Astrocyte (in vitro differentiated cells and primary cell): ENCODE results near the gene PET100. TPM values are rescaled to one million over a fixed set of nuclear protein-coding genes. Genes with fewer than 3 reads are reported as not detected.

Experiments used
- DNase-seq: peaks from one replicate; pipeline ENCODE4 v3.0.0-alpha.2; 2010; ENCODE audit warnings: low read depth
- FAIRE-seq: peaks from 2 replicates; lab custom pipeline; 2011; peaks lifted over from hg19 to GRCh38; lab: Jason Lieb, UNC
- H2AFZ ChIP-seq: 2 replicates; pipeline ENCODE4 v1.6.0; 2012; ENCODE audit warnings: low read depth, low read length, inconsistent platforms
- H3K27ac ChIP-seq: 2 replicates; pipeline ENCODE4 v1.5.1; 2011; ENCODE audit warnings: low read depth, low read length, inconsistent platforms
- H3K27me3 ChIP-seq: 2 replicates; pipeline ENCODE4 v1.6.0; 2011; ENCODE audit warnings: low read length, inconsistent platforms; ENCODE audit not compliant: insufficient read depth
- H3K36me3 ChIP-seq: 2 replicates; pipeline ENCODE4 v1.5.1; 2011; ENCODE audit warnings: low read length, inconsistent platforms; ENCODE audit not compliant: insufficient read depth
- H3K4me1 ChIP-seq: 2 replicates; pipeline ENCODE4 v1.5.1; 2011; ENCODE audit warnings: low read length, inconsistent platforms; ENCODE audit not compliant: insufficient read depth
- H3K4me2 ChIP-seq: 2 replicates; pipeline ENCODE4 v1.6.0; 2012; ENCODE audit warnings: low read length, inconsistent platforms
- H3K4me3 ChIP-seq: 2 replicates; pipeline ENCODE4 v1.5.1; 2011; ENCODE audit warnings: low read depth, mild to moderate bottlenecking, low read length, inconsistent platforms; ENCODE audit not compliant: insufficient read depth
- H3K79me2 ChIP-seq: 2 replicates; pipeline ENCODE4 v1.6.0; 2012; ENCODE audit warnings: mild to moderate bottlenecking, low read length, inconsistent platforms; ENCODE audit not compliant: insufficient read depth
- H3K9ac ChIP-seq: 2 replicates; pipeline ENCODE4 v1.6.0; 2012; ENCODE audit warnings: mild to moderate bottlenecking, low read length, inconsistent platforms
- H3K9me3 ChIP-seq: 2 replicates; pipeline ENCODE4 v1.5.1; 2012; ENCODE audit warnings: low read depth, mild to moderate bottlenecking, low read length, inconsistent platforms; ENCODE audit not compliant: insufficient read depth
- H4K20me1 ChIP-seq: 2 replicates; pipeline ENCODE4 v1.6.0; 2012; ENCODE audit warnings: low read length, inconsistent platforms; ENCODE audit not compliant: insufficient read depth
- H3K27ac Mint-ChIP-seq: one replicate; pipeline ENCODE4 v1.8.0; 2021; ENCODE audit warnings: mild to moderate bottlenecking, mixed read lengths; ENCODE audit not compliant: unreplicated experiment
- H3K27me3 Mint-ChIP-seq: one replicate; pipeline ENCODE4 v1.8.0; 2021; ENCODE audit warnings: low read depth, mixed read lengths; ENCODE audit not compliant: unreplicated experiment
- H3K36me3 Mint-ChIP-seq: one replicate; pipeline ENCODE4 v1.8.0; 2021; ENCODE audit warnings: low read depth, mixed read lengths; ENCODE audit not compliant: unreplicated experiment
- H3K4me1 Mint-ChIP-seq: one replicate; pipeline ENCODE4 v1.8.0; 2021; ENCODE audit warnings: low read depth, mixed read lengths; ENCODE audit not compliant: unreplicated experiment
- H3K4me3 Mint-ChIP-seq: one replicate; pipeline ENCODE4 v1.8.0; 2021; ENCODE audit warnings: mild to moderate bottlenecking, moderate library complexity, mixed read lengths; ENCODE audit not compliant: unreplicated experiment
- H3K9me3 Mint-ChIP-seq: one replicate; pipeline ENCODE4 v1.8.0; 2021; ENCODE audit warnings: mild to moderate bottlenecking, mixed read lengths; ENCODE audit not compliant: unreplicated experiment
- EZH2 ChIP-seq: IDR thresholded peaks from 2 replicates; pipeline ENCODE4 v1.6.1; 2012; ENCODE audit warnings: mild to moderate bottlenecking, low read length, inconsistent platforms; ENCODE audit not compliant: insufficient read depth
- total RNA-seq: library from RNA; stranded (reverse); gene quantifications from 2 replicates; pipeline ENCODE4 v1.2.1, GENCODE V29; 2021
- TF ChIP-seq, protein P1 (sequence below): IDR thresholded peaks from 2 replicates; pipeline ENCODE4 v1.5.1; 2011; ENCODE audit warnings: low read depth, mild to moderate bottlenecking, inconsistent platforms, low read length, moderate library complexity; ENCODE audit not compliant: insufficient read depth

The PET100 gene
- total RNA-seq, 1 donor from 2014 or later = 95.8 TPM

DNA sequence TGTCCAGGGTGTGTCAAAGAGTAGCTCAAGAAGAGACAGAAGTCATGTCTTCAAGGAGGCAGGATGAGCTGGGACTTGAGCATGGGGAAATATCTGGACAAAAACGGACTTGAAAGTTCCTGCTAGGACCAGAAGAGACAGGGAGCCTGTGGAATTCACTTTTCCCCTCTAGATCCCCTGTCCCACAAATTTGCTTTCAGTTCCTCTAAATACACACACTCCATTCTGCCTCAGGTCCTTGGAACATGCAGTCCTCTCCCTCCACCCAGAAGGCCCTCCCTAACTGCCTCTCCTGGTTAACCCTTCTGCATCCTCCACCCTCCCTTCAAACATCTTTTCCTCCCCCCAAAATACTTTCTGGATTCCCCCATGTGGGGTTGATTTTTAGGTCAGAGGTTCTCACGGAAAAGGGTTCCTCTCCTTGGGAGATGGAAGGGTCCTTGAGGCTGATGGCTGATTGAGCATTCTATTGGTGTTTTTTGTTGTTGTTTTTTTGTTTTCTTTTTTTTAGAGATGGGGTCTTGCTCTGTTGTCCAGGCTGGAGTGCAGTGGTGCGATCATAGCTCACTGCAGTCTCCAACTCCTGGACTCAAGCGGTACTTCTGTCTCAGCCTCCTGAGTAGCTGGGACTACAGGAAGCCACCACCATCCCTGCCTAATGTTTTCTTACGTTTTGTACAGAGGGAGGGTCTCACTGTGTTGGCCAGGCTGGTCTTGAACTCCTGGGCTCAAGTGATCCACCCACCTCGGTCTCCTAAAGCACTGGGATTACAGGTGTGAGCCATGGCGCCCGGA, 32.3 kb downstream of the PET100 start:
- H3K27ac Mint-ChIP-seq = no peak overlapping the region
- Histone ChIP-seq H3K4me3 (no peak overlapping the region), H2AFZ (no peak overlapping the region), H3K79me2 (no peaks in the 10 kb centered on the region), H4K20me1 (no peaks in the 10 kb centered on the region), H3K4me2 (no peak overlapping the region), H3K9ac (no peak overlapping the region), H3K27me3 (peaks cover 2% of the 10 kb centered on the region), H3K36me3 (no peaks in the 10 kb centered on the region), H3K4me1 (no peaks in the 10 kb centered on the region), H3K9me3 (no peaks in the 10 kb centered on the region), H3K27ac (no peak overlapping the region)
- H3K4me3 Mint-ChIP-seq = no peak overlapping the region
- FAIRE-seq = no peak
- H3K36me3 Mint-ChIP-seq = no peaks in the 10 kb centered on the region
- no peaks in the 10 kb centered on the region for H3K4me1 Mint-ChIP-seq
- H3K27me3 Mint-ChIP-seq = peaks cover 42% of the 10 kb centered on the region
- TF ChIP-seq EZH2 = no peak
- TF ChIP-seq, protein P1, sequence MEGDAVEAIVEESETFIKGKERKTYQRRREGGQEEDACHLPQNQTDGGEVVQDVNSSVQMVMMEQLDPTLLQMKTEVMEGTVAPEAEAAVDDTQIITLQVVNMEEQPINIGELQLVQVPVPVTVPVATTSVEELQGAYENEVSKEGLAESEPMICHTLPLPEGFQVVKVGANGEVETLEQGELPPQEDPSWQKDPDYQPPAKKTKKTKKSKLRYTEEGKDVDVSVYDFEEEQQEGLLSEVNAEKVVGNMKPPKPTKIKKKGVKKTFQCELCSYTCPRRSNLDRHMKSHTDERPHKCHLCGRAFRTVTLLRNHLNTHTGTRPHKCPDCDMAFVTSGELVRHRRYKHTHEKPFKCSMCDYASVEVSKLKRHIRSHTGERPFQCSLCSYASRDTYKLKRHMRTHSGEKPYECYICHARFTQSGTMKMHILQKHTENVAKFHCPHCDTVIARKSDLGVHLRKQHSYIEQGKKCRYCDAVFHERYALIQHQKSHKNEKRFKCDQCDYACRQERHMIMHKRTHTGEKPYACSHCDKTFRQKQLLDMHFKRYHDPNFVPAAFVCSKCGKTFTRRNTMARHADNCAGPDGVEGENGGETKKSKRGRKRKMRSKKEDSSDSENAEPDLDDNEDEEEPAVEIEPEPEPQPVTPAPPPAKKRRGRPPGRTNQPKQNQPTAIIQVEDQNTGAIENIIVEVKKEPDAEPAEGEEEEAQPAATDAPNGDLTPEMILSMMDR = no peak
- H3K9me3 Mint-ChIP-seq = no peaks in the 10 kb centered on the region
- DNase-seq = no peak

DNA sequence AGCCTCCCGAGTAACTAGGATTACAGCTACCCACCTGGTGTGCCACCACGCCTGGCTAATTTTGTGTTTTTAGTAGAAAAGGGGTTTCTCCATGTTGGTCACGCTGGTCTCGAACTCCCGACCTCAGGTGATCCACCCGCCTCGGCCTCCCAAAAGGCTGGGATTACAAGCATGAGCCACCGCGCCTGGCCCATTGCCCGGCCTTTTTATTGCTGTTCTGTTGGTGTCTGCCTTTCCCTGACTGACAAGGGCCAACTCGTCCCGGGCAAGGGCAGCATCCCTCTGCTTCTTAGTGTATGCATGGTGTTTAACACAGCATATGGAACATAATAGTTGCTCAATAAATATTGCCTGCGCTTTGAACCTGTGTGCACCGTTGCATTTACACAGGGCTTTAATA, 33.1 kb downstream of the PET100 start:
- Mint-ChIP-seq H3K4me3 (no peak overlapping the region), H3K4me1 (no peaks in the 10 kb centered on the region), H3K36me3 (no peaks in the 10 kb centered on the region), H3K27me3 (peaks cover 44% of the 10 kb centered on the region), H3K27ac (no peak overlapping the region), H3K9me3 (peaks cover 2% of the 10 kb centered on the region)
- DNase-seq = no peak
- Histone ChIP-seq H4K20me1 (no peaks in the 10 kb centered on the region), H3K9me3 (no peaks in the 10 kb centered on the region), H3K27me3 (peaks cover 2% of the 10 kb centered on the region), H3K27ac (no peak overlapping the region), H3K36me3 (no peaks in the 10 kb centered on the region), H3K9ac (no peak overlapping the region), H3K4me1 (no peaks in the 10 kb centered on the region), H3K79me2 (no peaks in the 10 kb centered on the region), H2AFZ (no peak overlapping the region), H3K4me3 (no peak overlapping the region), H3K4me2 (no peak overlapping the region)
- FAIRE-seq = no peak
- no peak for TF ChIP-seq EZH2
- TF ChIP-seq, protein P1 = no peak

DNA sequence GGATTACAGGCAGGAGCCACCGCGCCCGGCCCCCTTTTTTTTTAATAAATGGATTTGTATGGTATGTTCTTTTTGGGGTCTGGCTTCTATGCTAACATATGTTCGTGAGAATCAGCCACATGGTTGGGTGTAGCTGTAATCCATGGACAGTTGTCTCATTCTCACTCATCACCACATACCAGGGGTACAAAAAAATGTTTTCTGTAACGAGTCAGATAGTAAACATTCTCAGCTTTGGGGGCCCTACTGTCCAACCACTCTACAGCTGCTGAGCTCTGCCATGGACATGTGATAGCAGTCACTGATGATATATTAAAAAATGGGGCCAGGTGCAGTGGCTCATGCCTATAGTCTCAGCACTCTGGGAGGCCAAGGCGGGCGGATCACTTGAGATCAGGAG, 34.1 kb downstream of the PET100 start:
- Mint-ChIP-seq H3K9me3 (peaks cover 2% of the 10 kb centered on the region), H3K27me3 (peaks cover 48% of the 10 kb centered on the region), H3K36me3 (no peaks in the 10 kb centered on the region), H3K4me3 (no peak overlapping the region), H3K4me1 (no peaks in the 10 kb centered on the region), H3K27ac (no peak overlapping the region)
- H3K4me2 ChIP-seq = no peak overlapping the region
- peaks cover 2% of the 10 kb centered on the region for H3K27me3 ChIP-seq
- no peak overlapping the region for H2AFZ ChIP-seq
- TF ChIP-seq, protein P1 = no peak
- no peak overlapping the region for H3K27ac ChIP-seq
- H3K79me2 ChIP-seq = no peaks in the 10 kb centered on the region
- H3K36me3 ChIP-seq = no peaks in the 10 kb centered on the region
- no peak overlapping the region for H3K9ac ChIP-seq
- FAIRE-seq (no peak), DNase-seq (no peak)
- no peaks in the 10 kb centered on the region for H4K20me1 ChIP-seq
- H3K4me1 ChIP-seq = no peaks in the 10 kb centered on the region
- H3K9me3 ChIP-seq = no peaks in the 10 kb centered on the region
- no peak overlapping the region for H3K4me3 ChIP-seq
